ENCODE data around the gene NKX3-2. TPM values are rescaled to one million over a fixed set of nuclear protein-coding genes. Genes with fewer than 3 reads are reported as not detected.
A peak's percentile ranks its signal among the peaks of the same experiment; 100 is the strongest.

NKX3-2 gene
- total RNA-seq, 2 experiments from 2014 or later, result not detected

- Mint-ChIP-seq H3K27ac (no peak overlapping the region), H3K4me3 (no peak overlapping the region), H3K9me3 (peaks cover 2% of the 10 kb centered on the region), H3K36me3 (no peaks in the 10 kb centered on the region), H3K4me1 (no peaks in the 10 kb centered on the region), H3K27me3 (peaks cover 33% of the 10 kb centered on the region)
- POLR2A ChIA-PET, result no interaction called here
- no peak for ATAC-seq (ENCODE audit: low read depth)
- DNase-seq, result no peak
These were observed 11.0 kb upstream of the NKX3-2 start for GRCh38 chr4:13555325-13555724.

- Mint-ChIP-seq H3K27ac (no peak overlapping the region), H3K4me1 (peaks cover 9% of the 10 kb centered on the region), H3K36me3 (no peaks in the 10 kb centered on the region), H3K9me3 (no peaks in the 10 kb centered on the region), H3K27me3 (peaks cover 51% of the 10 kb centered on the region), H3K4me3 (no peak overlapping the region)
- DNase-seq (no peak), ATAC-seq (ENCODE audit: low read depth) (no peak)
- POLR2A ChIA-PET, result no interaction called here
These were observed 8.8 kb upstream of the NKX3-2 start for GRCh38 chr4:13553081-13553480.

GRCh38 chr4:13548984-13549546, 4.8 kb upstream of the NKX3-2 start:
- POLR2A ChIA-PET, result no interaction called here
- Mint-ChIP-seq H3K4me1 (peaks cover 26% of the 10 kb centered on the region), H3K9me3 (no peaks in the 10 kb centered on the region), H3K27me3 (peaks cover 79% of the 10 kb centered on the region), H3K27ac (no peak overlapping the region), H3K4me3 (peak overlapping the region; percentile 79), H3K36me3 (peaks cover 2% of the 10 kb centered on the region)
- DNase-seq, result peak; percentile 90
- peak; percentile 72 for ATAC-seq (ENCODE audit: low read depth)

DNA sequence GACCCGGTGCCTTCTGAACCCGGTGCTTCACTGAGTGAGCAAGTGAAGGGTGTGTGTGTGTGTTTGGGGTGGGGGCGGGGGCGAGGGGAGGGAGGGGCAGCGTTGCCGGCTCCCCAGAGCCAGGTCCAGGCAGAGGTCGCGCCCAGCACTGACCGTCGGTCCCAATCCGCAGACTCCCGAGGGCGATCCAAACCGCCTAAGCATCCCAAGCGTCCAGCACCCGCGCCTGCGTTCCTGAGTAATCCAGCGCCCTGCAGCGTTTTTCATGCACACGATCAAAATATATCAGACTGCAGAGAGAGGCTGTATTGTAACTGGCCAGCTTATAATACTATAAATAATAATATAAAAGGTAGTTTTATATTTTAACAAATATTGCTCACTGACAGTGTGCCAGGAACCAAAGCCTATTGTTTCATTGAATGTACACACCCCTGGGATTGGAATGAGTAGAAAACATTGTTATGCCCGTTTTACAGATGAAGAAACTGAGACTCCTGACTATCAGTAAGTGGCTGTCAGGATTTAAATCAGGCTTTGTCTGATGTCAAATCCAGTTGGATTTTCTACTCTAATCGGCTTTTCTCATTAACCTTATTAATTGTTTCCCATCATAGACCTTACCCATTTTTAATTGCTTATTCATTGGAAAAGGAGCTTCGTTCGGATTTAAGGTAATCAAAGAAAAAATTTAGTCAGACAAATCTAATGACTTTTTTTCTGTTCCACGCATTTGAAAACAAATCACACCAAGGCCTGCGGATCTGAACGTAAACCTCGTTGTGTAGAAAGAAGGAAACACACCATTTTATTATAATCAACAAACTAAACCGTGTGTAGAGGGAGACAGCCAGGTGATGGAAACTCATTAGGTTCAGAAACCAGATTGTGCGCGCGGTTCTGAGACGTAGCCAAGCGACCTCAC, 4.0 kb upstream of the NKX3-2 start:
- H3K4me1 Mint-ChIP-seq, result peaks cover 26% of the 10 kb centered on the region
- H3K27ac Mint-ChIP-seq, result no peak overlapping the region
- DNase-seq, result no peak
- peaks cover 79% of the 10 kb centered on the region for H3K27me3 Mint-ChIP-seq
- peak overlapping the region; percentile 79 for H3K4me3 Mint-ChIP-seq
- POLR2A ChIA-PET, result interaction anchor here (0.9 kb wide), 1 partner anchor 819 kb away, joined by 3 read pairs; no protein-coding TSS in a partner anchor
- ATAC-seq (ENCODE audit: low read depth), result peak; percentile 5
- peaks cover 2% of the 10 kb centered on the region for H3K36me3 Mint-ChIP-seq
- H3K9me3 Mint-ChIP-seq, result no peaks in the 10 kb centered on the region

DNA sequence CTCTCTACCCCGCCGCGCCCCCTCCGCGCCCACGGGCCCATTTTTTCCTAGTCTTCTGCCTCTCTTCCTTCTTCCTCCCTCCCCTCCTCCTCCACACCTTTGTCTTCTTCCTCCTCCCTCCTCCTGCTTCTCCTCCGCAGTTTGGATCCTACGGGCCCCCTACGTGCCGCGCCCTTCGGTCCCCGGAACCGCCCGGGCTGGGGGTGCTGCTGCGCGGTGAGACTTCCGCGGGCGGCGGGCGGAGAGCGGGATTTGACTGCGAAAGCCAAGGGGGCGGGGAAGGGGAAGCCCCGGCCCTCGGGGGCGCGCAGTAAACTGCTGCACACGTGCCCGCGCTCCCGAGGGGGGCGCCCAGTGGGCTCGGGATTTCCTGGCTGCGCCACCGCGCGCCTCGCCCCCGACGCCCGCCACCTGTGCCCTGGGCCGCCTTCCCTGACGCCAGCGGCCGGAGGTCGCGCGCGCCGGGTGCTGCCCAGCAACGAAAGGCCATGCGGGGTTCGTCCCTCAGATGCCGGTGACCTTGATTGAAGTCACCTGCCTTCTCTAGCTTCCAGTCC, 3.3 kb upstream of the NKX3-2 start:
- ATAC-seq (ENCODE audit: low read depth) (peak; percentile 32), DNase-seq (peak; percentile 66)
- Mint-ChIP-seq H3K9me3 (no peaks in the 10 kb centered on the region), H3K4me3 (peak overlapping the region; percentile 77), H3K36me3 (peaks cover 2% of the 10 kb centered on the region), H3K27me3 (peaks cover 80% of the 10 kb centered on the region), H3K4me1 (peaks cover 27% of the 10 kb centered on the region), H3K27ac (no peak overlapping the region)
- POLR2A ChIA-PET, result interaction anchor here (0.9 kb wide), 1 partner anchor 818 kb away, joined by 3 read pairs; no protein-coding TSS in a partner anchor

GRCh38 chr4:13546941-13547484, 2.7 kb upstream of the NKX3-2 start:
- H3K4me1 Mint-ChIP-seq, result peaks cover 27% of the 10 kb centered on the region
- ATAC-seq (ENCODE audit: low read depth), result peak; percentile 32
- POLR2A ChIA-PET, result no interaction called here
- peaks cover 78% of the 10 kb centered on the region for H3K27me3 Mint-ChIP-seq
- H3K4me3 Mint-ChIP-seq, result peak overlapping the region; percentile 84
- H3K27ac Mint-ChIP-seq, result peak overlapping the region; percentile 71
- no peaks in the 10 kb centered on the region for H3K9me3 Mint-ChIP-seq
- peaks cover 2% of the 10 kb centered on the region for H3K36me3 Mint-ChIP-seq
- DNase-seq, result peak; percentile 61

DNA sequence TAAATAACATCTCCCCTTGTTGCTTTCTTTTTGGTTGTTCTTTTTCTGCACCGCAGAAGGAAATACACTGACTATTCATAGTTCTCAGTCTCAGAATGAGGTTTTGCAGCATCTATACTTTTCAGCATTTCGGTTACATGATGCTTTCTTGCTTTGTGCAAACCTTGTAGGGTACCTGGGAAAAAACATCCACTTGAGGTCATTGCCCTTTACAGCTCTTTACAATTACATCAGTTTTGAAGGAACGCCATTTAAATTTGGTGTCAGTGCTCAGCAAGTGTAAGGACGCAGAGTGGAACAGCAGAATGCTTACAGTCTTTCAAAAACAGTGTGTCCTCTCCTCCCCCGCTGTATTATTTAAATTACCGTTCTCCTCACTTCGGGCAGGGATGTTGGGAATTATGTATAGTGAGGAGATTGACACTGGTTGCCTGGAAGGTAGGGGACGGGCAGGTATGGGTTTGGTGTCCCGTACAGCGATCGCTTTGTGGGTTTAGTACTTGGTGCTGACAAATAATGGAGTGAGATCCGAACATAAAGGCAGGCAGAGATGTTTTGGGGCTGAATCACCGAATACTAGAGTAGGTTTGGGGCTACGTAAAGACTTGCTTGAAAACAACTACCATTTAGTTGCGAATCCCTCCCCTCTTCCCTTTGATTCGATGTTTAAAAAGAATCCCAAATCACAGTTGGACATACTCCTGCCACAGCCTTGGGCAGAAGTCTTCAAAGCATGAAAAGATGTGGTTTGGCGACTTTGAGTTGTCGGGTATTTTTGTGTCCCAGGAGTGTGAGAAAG, 2.0 kb upstream of the NKX3-2 start:
- H3K27me3 Mint-ChIP-seq, result peaks cover 80% of the 10 kb centered on the region
- peaks cover 2% of the 10 kb centered on the region for H3K36me3 Mint-ChIP-seq
- peak overlapping the region; percentile 84 for H3K4me3 Mint-ChIP-seq
- no peak for ATAC-seq (ENCODE audit: low read depth)
- no peak for DNase-seq
- POLR2A ChIA-PET, result no interaction called here
- no peaks in the 10 kb centered on the region for H3K9me3 Mint-ChIP-seq
- H3K4me1 Mint-ChIP-seq, result peaks cover 29% of the 10 kb centered on the region
- H3K27ac Mint-ChIP-seq, result no peak overlapping the region

DNA sequence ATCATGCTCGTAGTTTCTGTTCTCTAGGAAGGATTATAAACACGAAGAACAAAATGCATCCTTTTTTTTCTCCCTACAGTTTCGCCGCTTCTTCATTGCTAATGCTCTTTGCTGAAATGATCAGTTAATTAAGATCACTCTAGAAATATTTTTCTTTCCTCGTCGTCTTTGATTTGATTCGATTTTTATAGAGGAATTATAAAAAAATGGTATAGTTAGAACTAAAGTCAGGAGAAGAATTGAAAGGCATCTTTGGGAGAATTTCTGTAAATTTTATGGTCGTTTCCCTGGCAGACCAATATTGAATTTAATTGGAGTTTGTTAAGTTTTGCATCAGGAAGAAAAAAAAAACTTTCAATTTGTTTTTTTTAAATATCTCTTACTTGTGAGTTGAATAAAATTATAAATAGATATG, 1.1 kb upstream of the NKX3-2 start:
- Mint-ChIP-seq H3K4me3 (peak overlapping the region; percentile 79), H3K4me1 (peaks cover 32% of the 10 kb centered on the region), H3K9me3 (no peaks in the 10 kb centered on the region), H3K27me3 (peaks cover 80% of the 10 kb centered on the region), H3K27ac (peak overlapping the region; percentile 61), H3K36me3 (peaks cover 2% of the 10 kb centered on the region)
- POLR2A ChIA-PET, result interaction anchor here (0.6 kb wide), 1 partner anchor 114 kb away, joined by 3 read pairs; no protein-coding TSS in a partner anchor
- DNase-seq (no peak), ATAC-seq (ENCODE audit: low read depth) (no peak)

GRCh38 chr4:13544606-13545393, 492 bp upstream of the NKX3-2 start:
- Mint-ChIP-seq H3K27ac (peak overlapping the region; percentile 64), H3K27me3 (peaks cover 80% of the 10 kb centered on the region), H3K4me1 (peaks cover 38% of the 10 kb centered on the region), H3K4me3 (peak overlapping the region; percentile 79), H3K9me3 (no peaks in the 10 kb centered on the region), H3K36me3 (peaks cover 2% of the 10 kb centered on the region)
- ATAC-seq (ENCODE audit: low read depth) (peak; percentile 34), DNase-seq (peak; percentile 57)
- POLR2A ChIA-PET, result interaction anchor here (1.7 kb wide), 1 partner anchor 10 kb away, joined by 3 read pairs; no protein-coding TSS in a partner anchor

DNA sequence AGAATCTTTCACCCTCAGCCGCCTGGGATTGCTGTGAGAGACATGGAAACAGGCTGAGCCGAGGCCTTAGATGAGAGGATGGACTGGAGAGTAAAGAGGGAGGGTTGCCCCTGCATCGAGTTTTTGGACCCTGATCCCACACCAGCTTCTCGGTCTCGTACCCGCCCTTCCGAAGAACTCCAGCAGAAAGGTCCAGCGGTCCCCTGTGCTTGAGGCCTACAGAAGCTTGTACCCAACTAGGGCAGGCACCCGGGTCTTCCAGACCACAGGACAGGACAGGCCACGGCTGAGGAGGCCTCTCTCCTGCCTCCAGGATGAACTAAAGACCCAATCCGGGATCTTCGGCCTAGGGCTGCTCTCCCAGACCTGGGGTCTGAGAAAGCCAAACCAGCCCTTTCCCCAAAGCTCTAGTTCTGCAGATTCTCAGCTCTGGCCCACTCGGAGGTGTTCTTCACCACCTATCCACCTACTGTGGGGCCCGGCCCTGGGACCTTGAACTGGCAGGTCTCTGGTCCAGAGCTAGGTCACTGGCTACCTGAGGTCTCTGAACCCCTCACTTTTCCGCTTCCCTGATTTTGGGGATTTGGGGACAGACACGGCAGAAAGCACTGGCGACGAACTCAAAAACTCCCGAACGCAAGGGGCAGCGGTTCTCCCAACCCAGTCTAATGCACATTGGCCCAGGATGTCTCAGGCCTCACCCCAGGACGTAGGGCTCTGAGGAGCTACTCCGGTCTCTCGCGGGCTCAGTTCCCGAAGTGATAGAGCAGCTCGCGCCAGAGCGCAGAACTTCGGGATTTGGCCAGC, 1.1 kb downstream of the NKX3-2 start:
- peaks cover 3% of the 10 kb centered on the region for H3K9me3 Mint-ChIP-seq
- no peak overlapping the region for H3K27ac Mint-ChIP-seq
- ATAC-seq (ENCODE audit: low read depth) (no peak), DNase-seq (peak; percentile 35)
- POLR2A ChIA-PET, result interaction anchor here (0.7 to 1.7 kb wide), 4 partner anchors 8 to 60 kb away, joined by 3 read pairs; no protein-coding TSS in a partner anchor
- H3K4me3 Mint-ChIP-seq, result peak overlapping the region; percentile 1
- peaks cover 83% of the 10 kb centered on the region for H3K27me3 Mint-ChIP-seq
- peaks cover 39% of the 10 kb centered on the region for H3K4me1 Mint-ChIP-seq
- H3K36me3 Mint-ChIP-seq, result peaks cover 3% of the 10 kb centered on the region

GRCh38 chr4:13542577-13543031, 1.7 kb downstream of the NKX3-2 start:
- peaks cover 3% of the 10 kb centered on the region for H3K36me3 Mint-ChIP-seq
- no peak overlapping the region for H3K27ac Mint-ChIP-seq
- DNase-seq (peak; percentile 37), ATAC-seq (ENCODE audit: low read depth) (no peak)
- peaks cover 87% of the 10 kb centered on the region for H3K27me3 Mint-ChIP-seq
- peaks cover 4% of the 10 kb centered on the region for H3K9me3 Mint-ChIP-seq
- H3K4me3 Mint-ChIP-seq, result no peak overlapping the region
- peaks cover 39% of the 10 kb centered on the region for H3K4me1 Mint-ChIP-seq
- POLR2A ChIA-PET, result interaction anchor here (1.3 kb wide), 1 partner anchor 15 kb away, joined by 3 read pairs; no protein-coding TSS in a partner anchor
